ENCODE results near the gene CHRND. TPM values are rescaled to one million over a fixed set of nuclear protein-coding genes. Genes with fewer than 3 reads are reported as not detected.
"Not testable (repeated sequence)": the region's sequence is repeated elsewhere in the genome, so short reads cannot be mapped to it uniquely, and the experiment has no call there.

CHRND gene
- total and polyA plus RNA-seq, 2 experiments from 2014 or later, result 0.10 to 0.11 TPM

- H3K9me2 ChIP-seq (ENCODE audit: insufficient read depth), result no peaks in the 10 kb centered on the region
- peaks cover 39% of the 10 kb centered on the region for H3K36me3 ChIP-seq (ENCODE audit: insufficient read depth)
- no peaks in the 10 kb centered on the region for H3K79me2 ChIP-seq (replicated peaks; ENCODE audit: insufficient read depth)
- H3K9me3 Mint-ChIP-seq, result no peaks in the 10 kb centered on the region
- 0 out of 3 replicates have a peak, but pooled peaks cover 3% of the 10 kb centered on the region for H3K4me1 Mint-ChIP-seq
- no peak overlapping the region for H3K4me3 ChIP-seq
- no peak overlapping the region; the same call in 1 of the 2 replicates for H3K27ac Mint-ChIP-seq
- H4K20me1 ChIP-seq (replicated peaks; ENCODE audit: insufficient read depth), result peaks cover 7% of the 10 kb centered on the region
- H3K27me3 Mint-ChIP-seq (ENCODE audit: insufficient read depth, low read depth, poor library complexity), result peaks cover 3% of the 10 kb centered on the region
- H3K4me3 Mint-ChIP-seq, result no peak overlapping the region
- H3F3A ChIP-seq (replicated peaks; ENCODE audit: low read depth), result no peaks in the 10 kb centered on the region
- peaks cover 77% of the 10 kb centered on the region for H3K36me3 Mint-ChIP-seq (ENCODE audit: low read depth)
- TF ChIP-seq EZH2phosphoT487 (IDR thresholded peaks at IDR 0.05; ENCODE audit: unreplicated experiment), result no peak
- TF ChIP-seq NANOG (IDR thresholded peaks at IDR 0.05; ENCODE audit: borderline replicate concordance), result no peak
- no peak overlapping the region for H3K4me2 ChIP-seq
- H3K27me3 ChIP-seq (ENCODE audit: insufficient read depth), result no peaks in the 10 kb centered on the region
- ATAC-seq, result no peak
- H3K4me1 ChIP-seq (ENCODE audit: insufficient read depth), result no peaks in the 10 kb centered on the region
- no peak overlapping the region for H3K27ac ChIP-seq (ENCODE audit: low read depth)
- no peak for DNase-seq (ENCODE audit: low spot score)
- no peak overlapping the region for H2AFZ ChIP-seq
These were observed 42.2 kb downstream of the CHRND start for GRCh38 chr2:232568161-232568560.

- no peak overlapping the region for H3K27ac ChIP-seq (ENCODE audit: low read depth)
- DNase-seq (ENCODE audit: low spot score) (no peak), ATAC-seq (no peak)
- no peak overlapping the region for H3K4me3 Mint-ChIP-seq
- TF ChIP-seq CTCF (conservative IDR thresholded peaks at IDR 0.05; ENCODE audit: low read depth in 2 of 2) (no peak), JUNB (IDR thresholded peaks at IDR 0.05; ENCODE audit: unreplicated experiment) (no peak), CREB1 (CRISPR knock-in tag; IDR thresholded peaks at IDR 0.05; ENCODE audit: low read depth) (no peak), ZNF462 (CRISPR knock-in tag; IDR thresholded peaks at IDR 0.05) (no peak)
- peaks cover 34% of the 10 kb centered on the region for H3K36me3 ChIP-seq (ENCODE audit: insufficient read depth)
- peaks cover 70% of the 10 kb centered on the region for H3K36me3 Mint-ChIP-seq (ENCODE audit: low read depth)
- no peaks in the 10 kb centered on the region for H3K79me2 ChIP-seq (replicated peaks; ENCODE audit: insufficient read depth)
- H2AFZ ChIP-seq, result no peak overlapping the region
- H3K4me3 ChIP-seq, result no peak overlapping the region
- H3K9me3 Mint-ChIP-seq, result no peaks in the 10 kb centered on the region
- H3K4me2 ChIP-seq, result no peak overlapping the region
- H3K27me3 Mint-ChIP-seq (ENCODE audit: insufficient read depth, low read depth, poor library complexity), result peaks cover 3% of the 10 kb centered on the region
- H3K9me2 ChIP-seq (ENCODE audit: insufficient read depth), result no peaks in the 10 kb centered on the region
- 0 out of 3 replicates have a peak, but pooled peaks cover 3% of the 10 kb centered on the region for H3K4me1 Mint-ChIP-seq
- H3K27ac Mint-ChIP-seq, result no peak overlapping the region
- H3K4me1 ChIP-seq (ENCODE audit: insufficient read depth), result no peaks in the 10 kb centered on the region
- H3F3A ChIP-seq (replicated peaks; ENCODE audit: low read depth), result no peaks in the 10 kb centered on the region
- H4K20me1 ChIP-seq (replicated peaks; ENCODE audit: insufficient read depth), result peaks cover 6% of the 10 kb centered on the region
- H3K27me3 ChIP-seq (ENCODE audit: insufficient read depth), result no peaks in the 10 kb centered on the region
These were observed 43.6 kb downstream of the CHRND start for GRCh38 chr2:232569541-232569940.

- H3K27ac ChIP-seq (ENCODE audit: low read depth); H3K9me3 Mint-ChIP-seq; H4K20me1 ChIP-seq (replicated peaks; ENCODE audit: insufficient read depth); H3K4me3 Mint-ChIP-seq; H3K4me3 ChIP-seq; H2AFZ ChIP-seq; H3K27ac Mint-ChIP-seq; H3K4me2 ChIP-seq; ATAC-seq; H3K79me2 ChIP-seq (replicated peaks; ENCODE audit: insufficient read depth); H3K4me1 Mint-ChIP-seq; H3K27me3 Mint-ChIP-seq (ENCODE audit: insufficient read depth, low read depth, poor library complexity); H3K4me1 ChIP-seq (ENCODE audit: insufficient read depth); H3F3A ChIP-seq (replicated peaks; ENCODE audit: low read depth); H3K9me2 ChIP-seq (ENCODE audit: insufficient read depth); H3K27me3 ChIP-seq (ENCODE audit: insufficient read depth); DNase-seq (ENCODE audit: low spot score): not testable (repeated sequence)
- H3K36me3 ChIP-seq (ENCODE audit: insufficient read depth), result peaks cover 30% of the 10 kb centered on the region
- peaks cover 70% of the 10 kb centered on the region for H3K36me3 Mint-ChIP-seq (ENCODE audit: low read depth)
These were observed 44.5 kb downstream of the CHRND start for GRCh38 chr2:232570481-232570880.

All from GM23338 (cell line).